ES-I3 (cell line): ENCODE data around the gene POLE4.

Experiments used
- H3K36me3 ChIP-seq: 2 replicates; pipeline ENCODE4 v1.6.1; 2013; ENCODE audit warnings: mild to moderate bottlenecking, low read length, control low read depth, moderate library complexity; ENCODE audit not compliant: insufficient read depth
- H3K4me1 ChIP-seq: 2 replicates; pipeline ENCODE4 v1.6.1; 2013; ENCODE audit warnings: mild to moderate bottlenecking, control low read depth, low read length; ENCODE audit not compliant: insufficient read depth
- H3K9ac ChIP-seq: 2 replicates; pipeline ENCODE4 v1.6.1; 2013; ENCODE audit warnings: low read depth, mild to moderate bottlenecking, low read length, moderate library complexity
- H3K9me3 ChIP-seq: 2 replicates; pipeline ENCODE4 v1.6.1; 2013; ENCODE audit warnings: mild to moderate bottlenecking, low read length, moderate library complexity; ENCODE audit not compliant: control insufficient read depth, insufficient read depth

Gene POLE4

GRCh38 chr2:74930811-74931486 is 27.5 kb upstream of the POLE4 start:
- no peaks in the 10 kb centered on the region for H3K9me3 ChIP-seq
- H3K9ac ChIP-seq: no peak overlapping the region
- no peaks in the 10 kb centered on the region for H3K36me3 ChIP-seq
- H3K4me1 ChIP-seq: no peaks in the 10 kb centered on the region

- Histone ChIP-seq H3K36me3 (no peaks in the 10 kb centered on the region), H3K9ac (no peak overlapping the region), H3K4me1 (no peaks in the 10 kb centered on the region), H3K9me3 (no peaks in the 10 kb centered on the region)
Measured at GRCh38 chr2:74931940-74932339, 26.5 kb upstream of the POLE4 start.

GRCh38 chr2:74935975-74936391 is 22.5 kb upstream of the POLE4 start:
- Histone ChIP-seq H3K9ac (no peak overlapping the region), H3K36me3 (no peaks in the 10 kb centered on the region), H3K9me3 (no peaks in the 10 kb centered on the region), H3K4me1 (no peaks in the 10 kb centered on the region)

DNA sequence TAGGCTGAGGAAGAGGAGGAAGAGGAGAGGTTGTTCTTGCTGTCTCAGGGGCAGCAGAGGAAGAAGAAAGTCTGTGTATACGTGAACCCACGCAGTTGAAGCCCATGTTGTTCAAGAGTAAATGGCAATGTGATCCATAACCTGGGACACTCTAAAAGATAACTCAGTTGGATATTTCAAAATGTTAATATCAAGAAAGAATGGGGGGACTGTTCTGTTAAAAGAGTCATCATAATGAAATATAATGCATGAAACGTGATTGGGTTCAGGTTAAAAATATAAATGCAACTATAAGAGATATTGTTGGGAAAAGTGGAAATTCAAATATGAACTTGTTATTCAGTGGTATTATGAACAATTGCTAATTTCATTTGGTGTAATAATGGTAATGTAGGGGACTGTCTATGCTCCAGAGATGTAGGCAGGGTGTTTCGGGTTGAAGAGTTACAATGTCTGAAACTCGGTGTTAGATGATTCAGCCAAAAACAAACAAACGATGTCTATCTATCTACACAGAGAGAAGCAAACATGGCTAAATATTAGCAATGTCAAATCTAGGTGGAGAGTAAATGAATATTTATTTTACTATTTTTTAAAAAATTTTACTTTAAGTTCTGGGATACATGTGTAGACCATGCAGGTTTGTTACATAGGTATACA is 21.1 kb upstream of the POLE4 start:
- Histone ChIP-seq H3K9me3 (no peaks in the 10 kb centered on the region), H3K36me3 (no peaks in the 10 kb centered on the region), H3K9ac (no peak overlapping the region), H3K4me1 (no peaks in the 10 kb centered on the region)

DNA sequence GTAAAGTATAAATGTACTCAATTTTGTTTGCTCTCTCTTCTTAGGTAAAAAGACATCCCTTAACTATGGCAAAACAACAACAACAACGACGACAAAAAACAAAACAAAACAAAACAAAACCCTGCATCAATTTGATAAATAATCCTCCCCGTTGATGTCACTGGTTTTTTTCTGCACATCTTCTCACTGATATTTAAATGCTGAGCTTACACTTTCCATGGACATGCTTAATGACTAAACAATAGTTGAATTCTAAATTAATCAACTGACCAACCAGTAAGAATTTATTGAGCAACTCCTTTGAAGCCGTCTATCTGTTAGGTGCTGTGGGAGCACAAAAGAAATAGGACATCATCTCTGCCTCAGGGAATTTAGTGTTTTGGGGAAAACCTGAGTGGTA is 20.2 kb upstream of the POLE4 start:
- no peaks in the 10 kb centered on the region for H3K4me1 ChIP-seq
- H3K9ac ChIP-seq: no peak overlapping the region
- no peaks in the 10 kb centered on the region for H3K36me3 ChIP-seq
- H3K9me3 ChIP-seq: no peaks in the 10 kb centered on the region

- Histone ChIP-seq H3K9me3 (no peaks in the 10 kb centered on the region), H3K36me3 (no peaks in the 10 kb centered on the region), H3K4me1 (no peaks in the 10 kb centered on the region), H3K9ac (no peak overlapping the region)
Measured at GRCh38 chr2:74939919-74940812, 18.3 kb upstream of the POLE4 start.

- Histone ChIP-seq H3K9ac (no peak overlapping the region), H3K4me1 (no peaks in the 10 kb centered on the region)
Measured at GRCh38 chr2:74941284-74941683, 17.2 kb upstream of the POLE4 start.

DNA sequence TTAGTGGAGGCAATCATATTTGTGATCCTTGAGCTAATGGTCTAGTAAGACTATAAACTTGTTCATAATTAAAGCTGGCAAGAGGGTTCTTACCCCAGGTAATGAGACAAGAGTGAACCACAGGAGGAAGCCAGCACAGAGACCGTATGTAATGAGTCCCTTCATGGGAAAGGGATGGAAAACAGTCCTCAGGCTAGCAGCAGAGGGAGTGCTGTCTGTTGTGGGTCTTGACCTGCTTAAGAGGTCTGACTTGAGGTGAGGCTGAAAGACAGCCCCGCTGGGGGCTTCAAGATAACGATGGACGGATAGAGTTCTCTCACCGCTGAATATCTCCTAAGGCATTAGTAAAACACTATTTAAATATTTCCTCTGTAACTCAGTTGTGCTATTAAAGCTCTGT is 16.2 kb upstream of the POLE4 start:
- H3K9me3 ChIP-seq: no peaks in the 10 kb centered on the region
- no peaks in the 10 kb centered on the region for H3K36me3 ChIP-seq
- H3K4me1 ChIP-seq: no peaks in the 10 kb centered on the region
- H3K9ac ChIP-seq: no peak overlapping the region

More at GRCh38 chr2:74941284-74941683, 17.2 kb upstream of the POLE4 start:
- Histone ChIP-seq H3K9me3 (no peaks in the 10 kb centered on the region), H3K36me3 (no peaks in the 10 kb centered on the region)

- no peaks in the 10 kb centered on the region for H3K9me3 ChIP-seq
- H3K9ac ChIP-seq: no peak overlapping the region
- no peaks in the 10 kb centered on the region for H3K4me1 ChIP-seq
- H3K36me3 ChIP-seq: no peaks in the 10 kb centered on the region
Measured at GRCh38 chr2:74944987-74945787, 13.3 kb upstream of the POLE4 start.

DNA sequence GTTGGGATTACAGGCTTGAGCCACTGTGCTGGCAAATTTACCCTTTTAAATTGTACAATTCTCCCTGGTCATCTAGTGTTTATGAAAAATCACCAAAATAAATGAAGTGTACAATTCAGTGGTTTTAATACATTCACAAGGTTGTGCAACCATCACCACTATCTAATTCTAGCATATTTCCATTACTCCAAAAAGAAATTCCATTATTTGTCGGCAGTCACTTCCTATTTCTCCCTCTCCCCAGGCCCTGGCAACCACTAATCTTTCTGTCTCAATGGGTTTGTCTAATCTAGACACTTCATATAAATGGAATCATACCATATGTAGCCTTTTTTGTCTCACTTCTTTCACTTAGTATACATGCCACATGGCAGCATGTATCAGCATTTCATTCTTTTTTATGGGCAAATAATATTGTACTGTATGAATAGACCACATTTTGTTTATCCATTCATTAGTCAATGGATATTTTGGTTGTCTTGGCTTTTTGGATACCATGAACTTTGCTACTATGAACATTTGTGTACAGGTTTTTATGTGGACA is 12.6 kb upstream of the POLE4 start:
- Histone ChIP-seq H3K4me1 (no peaks in the 10 kb centered on the region), H3K9ac (no peak overlapping the region), H3K36me3 (no peaks in the 10 kb centered on the region), H3K9me3 (0 out of 2 replicates have a peak, but pooled peaks cover 2% of the 10 kb centered on the region)

- H3K36me3 ChIP-seq: no peaks in the 10 kb centered on the region
- H3K9me3 ChIP-seq: 0 out of 2 replicates have a peak, but pooled peaks cover 4% of the 10 kb centered on the region
- H3K9ac ChIP-seq: no peak overlapping the region
- no peaks in the 10 kb centered on the region for H3K4me1 ChIP-seq
Measured at GRCh38 chr2:74947703-74948102, 10.7 kb upstream of the POLE4 start.

DNA sequence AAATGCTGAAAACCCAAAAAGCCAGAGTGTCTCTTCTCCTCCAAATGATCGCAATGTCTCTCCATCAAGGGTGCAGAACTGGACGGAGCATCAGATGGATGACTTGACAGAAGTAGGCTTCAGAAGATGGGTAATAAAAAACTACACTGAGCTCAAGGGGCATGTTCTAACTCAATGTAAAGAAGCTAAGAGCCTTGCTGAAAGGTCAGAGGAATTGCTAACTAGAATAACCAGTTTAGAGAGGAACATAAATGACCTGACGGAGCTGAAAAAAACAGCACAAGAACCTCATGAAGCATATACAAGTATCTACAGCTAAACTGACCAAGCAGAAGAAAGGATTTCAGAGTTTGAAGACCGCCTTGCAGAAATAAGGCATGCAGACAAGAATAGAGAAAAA is 9.7 kb upstream of the POLE4 start:
- no peak overlapping the region for H3K9ac ChIP-seq
- H3K9me3 ChIP-seq: 0 out of 2 replicates have a peak, but pooled peaks cover 4% of the 10 kb centered on the region
- no peaks in the 10 kb centered on the region for H3K4me1 ChIP-seq
- H3K36me3 ChIP-seq: no peaks in the 10 kb centered on the region

DNA sequence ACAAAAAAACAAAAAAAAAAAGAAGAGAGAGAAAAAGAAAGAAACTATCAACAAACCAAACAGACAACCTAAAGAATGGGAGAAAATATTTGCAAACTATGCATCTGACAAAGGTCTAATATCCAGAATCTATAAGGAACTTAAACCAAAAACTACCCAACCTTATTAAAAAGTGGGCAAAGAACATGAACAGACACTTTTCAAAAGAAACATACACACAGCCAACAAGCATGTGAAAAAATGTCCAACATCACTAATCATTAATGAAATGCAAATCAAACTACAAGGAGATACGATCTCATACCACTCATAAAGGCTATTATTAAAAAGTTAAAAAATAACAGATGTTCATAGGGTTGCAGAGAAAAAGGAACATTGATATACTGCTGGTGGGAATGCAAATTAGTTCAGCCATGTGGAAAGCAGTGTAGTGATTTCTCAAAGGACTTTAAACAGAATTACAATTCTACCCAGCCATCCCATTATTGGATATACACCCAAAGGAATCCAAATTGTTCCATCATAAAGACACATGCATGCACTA is 7.2 kb upstream of the POLE4 start:
- no peaks in the 10 kb centered on the region for H3K4me1 ChIP-seq

More for the DNA sequence above, 7.2 kb upstream of the POLE4 start:
- no peak overlapping the region for H3K9ac ChIP-seq
- no peaks in the 10 kb centered on the region for H3K36me3 ChIP-seq
- H3K9me3 ChIP-seq: 0 out of 2 replicates have a peak, but pooled peaks cover 4% of the 10 kb centered on the region
